GM18873 (cell line): ENCODE results near the gene DHRSX.
"Not testable (repeated sequence)": the region's sequence is repeated elsewhere in the genome, so short reads cannot be mapped to it uniquely, and the experiment has no call there.

Source experiments
- ATAC-seq: cut with Tn5 transposase; IDR thresholded peaks from one replicate; pipeline ENCODE4 v1.9.1; 2021; ENCODE audit warnings: mild to moderate bottlenecking, moderate library complexity, moderate number of reproducible peaks; ENCODE audit not compliant: unreplicated experiment, low FRiP score

The DHRSX gene, protein sequence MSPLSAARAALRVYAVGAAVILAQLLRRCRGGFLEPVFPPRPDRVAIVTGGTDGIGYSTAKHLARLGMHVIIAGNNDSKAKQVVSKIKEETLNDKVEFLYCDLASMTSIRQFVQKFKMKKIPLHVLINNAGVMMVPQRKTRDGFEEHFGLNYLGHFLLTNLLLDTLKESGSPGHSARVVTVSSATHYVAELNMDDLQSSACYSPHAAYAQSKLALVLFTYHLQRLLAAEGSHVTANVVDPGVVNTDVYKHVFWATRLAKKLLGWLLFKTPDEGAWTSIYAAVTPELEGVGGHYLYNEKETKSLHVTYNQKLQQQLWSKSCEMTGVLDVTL

DNA sequence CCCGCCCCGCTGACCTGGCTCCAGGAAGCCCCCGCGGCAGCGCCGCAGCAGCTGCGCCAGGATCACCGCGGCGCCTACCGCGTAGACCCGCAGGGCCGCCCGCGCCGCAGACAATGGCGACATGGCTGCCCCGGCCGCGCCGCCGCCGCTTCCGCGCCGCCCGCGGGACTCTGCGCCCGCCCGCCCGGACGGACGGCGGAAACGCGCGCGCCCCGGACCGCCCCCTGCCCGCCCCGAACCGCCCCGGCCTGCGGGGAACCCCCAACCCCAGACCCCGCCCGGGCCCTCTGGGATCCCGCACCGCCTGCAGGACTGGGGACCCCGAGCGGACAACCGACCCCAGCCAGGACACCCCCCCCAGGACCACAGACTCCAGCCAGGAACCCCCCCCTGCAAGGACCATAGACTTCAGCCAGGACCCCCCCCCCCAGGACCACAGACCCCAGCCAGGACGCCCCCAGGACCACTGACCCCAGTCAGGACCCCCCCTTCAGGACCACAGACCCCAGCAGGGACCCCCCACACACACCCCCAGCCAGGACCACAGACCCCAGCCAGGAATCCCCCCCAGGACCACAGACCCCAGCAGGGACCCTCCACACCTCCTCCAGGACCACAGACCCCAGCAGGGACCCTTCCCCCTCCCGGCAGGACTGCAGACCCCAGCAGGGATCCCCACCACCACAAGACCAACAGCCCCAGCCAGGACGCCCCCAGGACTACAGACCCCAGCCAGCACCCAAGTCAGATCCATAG is at the start of gene DHRSX, which contains the start of gene ZBED1:
DHRSX (minus strand) TSS at position 174 of the 756 bp plus-strand sequence; CDS start at position 123, 51 bp downstream.
ZBED1 (minus strand) TSS at position 174 of the 756 bp plus-strand sequence. CDS start 10,257 bp downstream, outside the sequence.
- ATAC-seq = no peak

DNA sequence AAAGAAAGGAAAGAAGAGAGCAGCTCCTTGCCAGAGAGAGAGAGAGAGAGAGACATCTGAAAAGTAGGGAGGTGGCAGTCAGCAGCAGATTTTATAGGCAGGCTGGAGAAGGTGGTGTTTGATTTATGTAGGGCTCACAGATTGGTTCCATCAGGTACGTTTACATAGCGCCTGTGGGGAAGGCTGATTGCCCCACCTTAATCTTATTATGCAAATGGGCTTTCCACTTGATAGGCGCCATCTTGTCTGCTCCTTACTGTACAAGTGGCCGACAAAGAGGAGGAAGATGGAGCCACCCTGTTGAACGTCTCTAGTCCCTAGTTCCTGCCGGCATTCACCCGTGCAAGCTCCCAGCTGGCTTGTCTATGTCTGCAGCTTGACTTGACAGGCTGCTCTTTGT is 49.1 kb upstream of the DHRSX start:
- ATAC-seq = no peak

DNA sequence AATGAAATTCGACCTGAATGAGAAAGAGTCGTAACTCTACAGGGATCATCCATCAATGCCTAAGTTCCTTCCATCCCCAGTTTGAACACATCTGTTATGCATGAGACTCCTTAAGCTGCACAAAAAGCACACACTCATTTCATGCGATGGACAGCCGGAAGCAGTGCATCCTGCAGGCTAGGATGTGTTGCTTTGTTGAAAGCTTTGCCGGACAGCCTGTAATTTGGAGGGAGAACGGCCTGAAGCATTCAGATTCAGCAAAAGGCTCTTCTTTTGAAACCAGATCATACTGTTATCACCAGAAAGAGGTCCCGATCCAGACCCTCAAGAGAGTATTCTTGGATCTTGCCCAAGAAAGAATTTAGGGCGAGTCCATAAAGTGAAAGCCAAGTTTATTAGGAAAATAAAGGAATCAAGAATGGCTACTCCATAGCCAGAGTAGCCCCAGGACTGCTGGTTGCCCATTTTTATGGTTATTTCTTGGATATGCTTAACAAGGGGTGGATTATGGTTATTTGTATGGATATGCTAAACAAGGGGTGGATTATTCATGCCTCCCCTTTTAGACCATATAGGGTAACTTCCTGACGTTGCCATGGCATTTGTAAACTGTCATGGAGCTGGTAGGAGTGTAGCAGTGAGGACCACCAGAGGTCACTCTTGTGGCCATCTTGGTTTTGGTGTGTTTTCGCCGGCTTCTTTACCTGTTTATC is 48.1 kb upstream of the DHRSX start:
- ATAC-seq = no peak

DNA sequence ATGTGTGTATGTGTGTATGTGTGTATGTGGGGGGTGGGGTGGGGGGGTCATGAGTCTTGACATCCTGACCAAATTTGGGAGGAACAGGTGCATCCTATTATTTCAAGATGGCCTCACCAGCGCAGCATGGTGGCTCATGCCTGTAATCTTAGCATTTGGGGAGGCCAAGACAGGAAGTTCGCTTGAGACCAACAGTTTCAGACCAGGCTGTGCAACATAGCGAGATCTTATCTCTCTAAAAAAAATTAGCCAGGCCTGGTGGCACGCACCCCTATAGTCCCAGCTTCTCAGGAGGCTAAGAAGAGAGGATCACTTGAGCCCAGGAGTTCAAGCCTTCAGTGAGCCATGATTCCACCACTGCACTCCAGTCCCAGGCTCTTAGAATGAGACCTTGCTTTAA is 47.0 kb upstream of the DHRSX start:
- no peak for ATAC-seq

DNA sequence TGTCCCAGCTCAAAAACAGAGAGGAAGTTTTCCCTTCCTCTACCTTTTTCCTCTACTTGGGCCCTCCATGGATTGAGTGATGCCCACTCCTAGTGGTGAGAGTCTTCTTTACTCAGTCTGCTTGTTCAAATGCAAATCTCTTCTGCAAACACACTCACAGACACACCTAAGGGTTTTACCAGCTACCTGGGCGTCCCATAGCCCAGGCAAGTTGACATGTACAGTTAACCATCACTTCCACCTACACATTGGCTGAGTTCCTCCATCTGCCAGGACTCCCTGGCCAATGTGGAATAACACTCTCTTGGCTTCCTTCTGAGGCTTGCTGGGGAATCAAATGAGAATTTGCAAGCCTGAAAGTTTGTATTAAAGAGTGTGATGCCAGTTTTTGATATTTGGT is 45.7 kb upstream of the DHRSX start:
- ATAC-seq = no peak

DNA sequence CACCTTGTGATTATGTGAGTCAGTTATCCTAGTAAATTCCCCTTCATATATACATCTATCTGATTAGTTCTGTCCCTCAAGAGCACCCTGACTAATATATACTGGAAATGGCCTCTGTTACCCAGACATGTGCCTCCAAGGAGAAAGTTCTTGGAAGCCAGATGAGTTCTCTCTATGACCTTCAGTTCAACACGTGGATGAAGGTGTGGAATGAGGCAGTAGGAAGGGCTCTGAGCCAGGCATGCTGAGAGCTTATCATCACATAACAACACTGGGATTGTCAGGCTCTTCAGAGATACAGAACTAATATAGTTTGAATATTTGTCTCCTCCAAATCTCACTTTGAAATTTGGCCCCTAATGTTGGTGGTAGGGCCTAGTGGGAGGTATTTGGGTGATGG is 44.4 kb upstream of the DHRSX start:
- ATAC-seq = no peak

DNA sequence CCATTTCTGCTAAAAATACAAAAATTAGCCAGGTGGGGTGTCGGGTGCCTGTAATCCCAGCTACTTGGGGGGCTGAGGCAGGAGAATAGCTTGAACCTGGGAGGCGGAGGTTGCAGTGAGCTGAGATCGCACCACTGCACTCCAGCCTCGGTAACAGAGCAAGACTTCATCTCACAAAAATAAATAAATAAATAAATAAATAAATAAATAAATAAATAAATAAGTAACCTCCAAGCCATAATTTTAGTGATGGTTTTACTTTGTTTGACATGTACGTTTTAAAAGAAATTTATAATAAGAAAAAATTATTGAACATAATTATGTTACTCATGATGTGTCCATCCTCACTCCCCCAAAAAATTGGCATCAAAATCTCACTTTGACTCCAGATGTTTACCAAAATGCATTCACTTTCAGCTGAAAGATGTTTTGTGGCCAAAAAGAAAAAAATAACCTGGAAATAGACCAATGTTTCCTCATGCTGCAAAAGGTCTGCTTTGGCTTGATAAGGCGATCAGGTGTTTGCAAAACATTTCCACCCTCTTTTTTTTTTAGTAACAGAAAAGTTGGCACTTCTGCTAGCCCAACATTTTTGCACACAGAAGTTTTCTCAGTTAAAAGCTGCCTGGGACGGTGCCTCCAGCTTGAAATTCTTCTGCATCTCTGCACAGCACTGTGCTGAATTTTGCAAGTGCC is 42.2 kb upstream of the DHRSX start:
- ATAC-seq = no peak

DNA sequence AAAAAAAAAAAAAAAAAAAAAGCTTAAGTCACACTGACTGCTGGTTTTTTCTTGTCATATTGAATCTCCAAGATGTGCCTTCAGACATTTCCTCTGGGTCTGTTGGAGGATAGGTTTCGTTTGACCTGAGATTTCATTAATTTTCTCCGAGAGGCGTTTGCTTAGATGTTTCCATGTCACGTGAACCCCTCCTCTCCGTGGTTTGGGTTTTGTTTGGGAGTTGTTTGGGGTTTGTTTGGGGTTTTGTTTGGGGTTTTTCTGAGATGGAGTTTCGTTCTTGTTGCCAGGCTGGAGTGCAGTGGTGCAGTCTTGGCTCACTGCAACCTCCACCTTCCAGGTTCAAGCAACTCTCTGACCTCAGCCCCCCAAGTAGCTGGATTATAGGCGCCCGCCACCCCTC is 40.8 kb upstream of the DHRSX start:
- no peak for ATAC-seq

DNA sequence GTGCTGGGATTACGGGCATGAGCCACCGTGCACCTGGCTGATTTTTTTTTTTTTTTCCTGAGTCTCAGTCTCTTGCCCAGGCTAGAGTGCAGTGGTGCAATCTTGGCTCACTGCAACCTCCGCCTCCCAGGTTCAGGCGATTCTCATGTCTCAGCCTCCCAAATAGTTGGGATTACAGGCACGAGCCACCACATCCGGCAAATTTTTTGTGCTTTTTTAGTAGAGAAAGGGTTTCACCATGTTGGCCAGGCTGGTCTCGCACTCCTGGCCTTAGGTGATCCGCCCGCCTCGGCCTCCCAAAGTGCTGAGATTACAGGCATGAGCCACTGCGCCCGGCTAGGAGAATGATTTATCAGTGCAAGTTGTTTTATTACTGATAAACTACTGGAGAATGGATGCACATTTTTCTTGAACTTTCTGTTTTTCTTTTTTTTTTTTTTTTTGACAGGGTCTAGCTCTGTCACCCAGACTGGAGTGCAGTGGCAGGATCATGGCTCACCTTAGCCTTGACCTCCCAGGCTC is 39.7 kb upstream of the DHRSX start:
- no peak for ATAC-seq

DNA sequence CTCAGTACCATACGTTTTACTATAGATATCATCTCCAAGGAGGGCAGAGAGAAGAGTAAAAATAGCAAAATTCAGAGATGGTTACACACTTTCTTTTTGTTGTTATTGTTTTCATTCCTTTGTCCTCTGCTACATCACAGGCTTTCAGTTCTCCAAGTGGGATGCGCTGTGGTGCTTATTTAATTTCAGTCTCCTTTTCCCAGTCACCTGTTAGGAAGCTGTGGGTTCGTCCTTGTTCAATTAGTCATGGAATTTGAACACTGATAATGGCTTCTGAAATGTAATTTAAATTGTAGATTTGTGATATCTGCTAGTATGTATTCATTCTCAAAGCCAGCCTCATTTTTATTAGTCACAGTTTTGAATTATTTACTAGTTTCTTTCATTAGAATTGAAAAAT is 38.8 kb upstream of the DHRSX start:
- ATAC-seq = no peak

DNA sequence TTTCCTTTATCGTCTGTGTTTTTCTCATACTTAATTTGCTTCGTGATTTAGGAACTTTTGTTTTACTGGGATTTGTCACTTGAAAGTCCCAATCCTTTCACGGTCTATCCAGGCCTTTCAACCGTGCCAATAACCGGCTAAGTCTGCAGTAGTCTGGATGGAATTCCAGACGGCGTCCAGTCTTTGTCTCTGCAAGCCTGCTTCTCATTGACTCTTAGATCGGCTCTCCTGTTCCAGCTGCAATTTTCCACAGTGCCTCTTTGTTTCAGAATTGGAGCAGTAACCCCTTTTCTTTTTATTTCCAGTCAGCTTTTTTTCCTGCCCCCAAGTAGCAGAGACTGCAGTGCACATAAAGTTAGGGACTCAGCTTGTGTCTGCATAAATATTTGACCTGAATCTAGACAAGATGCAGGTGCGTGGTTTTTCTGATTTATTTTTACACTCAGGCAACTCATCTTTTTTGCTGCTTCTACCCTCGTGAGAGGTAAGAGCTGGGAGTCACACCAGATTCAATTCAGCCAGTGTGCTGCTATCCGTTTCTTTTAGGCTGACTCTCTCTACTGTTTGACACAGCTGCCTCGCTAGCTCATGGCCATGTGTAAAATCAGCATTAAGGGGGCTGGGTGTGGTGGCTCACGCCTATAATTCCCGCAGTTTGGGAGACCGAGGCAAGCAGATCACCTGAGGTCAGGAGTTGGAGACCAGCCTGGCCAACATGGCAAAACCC is 37.4 kb upstream of the DHRSX start:
- ATAC-seq = no peak

DNA sequence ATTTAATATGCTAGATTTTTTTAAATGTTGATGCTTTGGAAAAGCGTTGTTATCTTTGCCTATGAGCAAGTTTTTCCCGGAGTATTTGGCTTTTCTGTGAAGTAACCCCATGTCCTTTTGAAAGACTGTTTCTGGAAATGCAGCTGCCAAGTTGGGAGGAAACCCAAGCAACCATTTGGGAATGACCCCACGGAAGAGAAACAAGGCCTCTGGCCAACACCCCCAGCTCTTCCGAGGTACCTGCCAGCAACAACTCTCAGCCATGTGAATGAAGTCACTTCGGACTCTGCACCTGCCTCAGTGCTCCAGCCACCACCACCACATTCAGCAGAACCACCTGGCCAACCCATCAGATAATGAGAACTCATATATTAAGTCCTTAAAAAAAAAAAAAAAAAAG is 36.2 kb upstream of the DHRSX start:
- ATAC-seq = no peak

DNA sequence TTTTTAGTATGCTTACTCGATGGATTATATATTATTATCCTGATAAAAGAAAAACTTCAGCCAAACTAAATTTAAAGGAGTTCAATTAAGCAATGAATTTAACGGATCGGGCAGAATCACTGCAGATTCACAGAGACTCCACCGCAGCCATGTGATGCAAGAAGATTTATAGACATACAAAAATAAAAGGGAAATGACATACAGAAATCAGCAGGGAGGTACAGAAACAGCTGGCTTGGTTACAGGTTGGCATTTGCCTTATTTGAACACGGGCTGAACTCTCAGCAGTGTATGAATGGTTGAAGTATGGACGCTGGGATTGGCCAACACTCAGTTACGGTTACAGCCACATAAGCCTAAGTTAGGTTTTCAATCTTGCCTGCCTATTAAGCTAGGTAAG is 35.4 kb upstream of the DHRSX start:
- no peak for ATAC-seq

DNA sequence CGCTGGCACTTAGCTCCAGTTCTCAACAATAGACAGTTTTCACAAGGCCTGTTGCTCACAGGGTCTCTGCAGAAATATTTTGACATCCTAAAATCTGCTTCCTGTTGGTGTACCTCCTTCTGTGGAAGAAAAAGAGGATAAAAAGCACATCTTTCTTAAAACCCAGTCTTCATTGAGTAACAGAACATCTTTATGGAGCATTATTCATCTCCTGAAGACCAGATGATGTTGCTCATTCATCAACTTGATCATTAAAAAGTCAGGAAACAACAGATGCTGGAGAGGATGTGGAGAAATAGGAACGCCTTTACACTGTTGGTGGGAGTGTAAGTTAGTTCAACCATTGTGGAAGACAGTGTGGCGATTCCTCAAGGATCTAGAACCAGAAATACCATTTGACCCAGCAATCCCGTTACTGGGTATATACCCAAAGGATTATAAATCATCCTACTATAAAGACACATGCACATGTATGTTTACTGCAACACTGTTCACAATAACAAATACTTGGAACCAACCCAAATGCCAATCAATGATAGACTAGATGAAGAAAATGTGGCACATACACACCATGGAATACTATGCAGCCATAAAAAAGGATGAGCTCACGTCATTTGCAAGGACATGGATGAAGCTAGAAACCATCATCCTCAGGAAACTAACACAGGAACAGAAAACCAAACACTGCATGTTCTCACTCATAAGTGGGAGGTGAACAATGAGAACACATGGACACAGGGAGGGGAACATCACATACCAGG is 33.7 kb upstream of the DHRSX start:
- ATAC-seq = not testable (repeated sequence)

DNA sequence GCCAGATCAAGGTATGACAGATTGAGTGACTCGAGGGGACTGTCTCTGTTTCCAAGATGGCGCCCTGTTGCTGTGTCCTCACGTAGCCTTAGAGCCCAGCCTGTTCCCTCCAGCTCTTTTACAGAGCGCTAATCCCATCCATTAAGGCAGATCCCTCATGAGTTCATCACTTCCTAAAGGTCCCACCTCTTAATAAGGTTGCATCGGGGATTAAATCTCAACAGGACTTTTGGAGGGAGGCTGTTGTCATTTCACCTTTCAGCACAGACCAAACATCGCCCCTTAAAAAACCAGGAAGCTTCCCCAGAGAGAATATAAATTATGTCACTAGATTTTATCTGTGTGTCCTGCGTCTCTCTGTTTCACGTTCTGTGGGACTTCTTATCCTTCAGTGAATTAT is 32.6 kb upstream of the DHRSX start:
- no peak for ATAC-seq

DNA sequence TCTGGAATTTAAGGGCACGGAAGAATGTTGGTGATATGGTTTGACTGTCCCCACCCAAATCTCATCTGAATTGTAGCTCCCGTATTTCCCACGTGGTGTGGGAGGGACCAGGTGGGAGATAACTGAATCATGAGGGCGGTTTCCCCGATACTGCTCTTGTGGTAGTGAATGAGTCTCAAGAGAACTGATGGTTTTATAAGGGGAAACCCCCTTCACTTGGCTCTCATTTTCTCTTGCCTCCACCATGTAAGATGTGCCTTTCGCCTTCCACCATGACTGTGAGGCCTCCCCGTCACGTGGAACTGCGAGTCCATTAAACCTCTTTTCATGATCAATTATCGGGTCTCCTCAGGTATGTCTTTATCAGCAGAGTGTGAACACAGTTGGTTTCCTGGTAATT is 25.6 kb upstream of the DHRSX start:
- ATAC-seq = no peak

DNA sequence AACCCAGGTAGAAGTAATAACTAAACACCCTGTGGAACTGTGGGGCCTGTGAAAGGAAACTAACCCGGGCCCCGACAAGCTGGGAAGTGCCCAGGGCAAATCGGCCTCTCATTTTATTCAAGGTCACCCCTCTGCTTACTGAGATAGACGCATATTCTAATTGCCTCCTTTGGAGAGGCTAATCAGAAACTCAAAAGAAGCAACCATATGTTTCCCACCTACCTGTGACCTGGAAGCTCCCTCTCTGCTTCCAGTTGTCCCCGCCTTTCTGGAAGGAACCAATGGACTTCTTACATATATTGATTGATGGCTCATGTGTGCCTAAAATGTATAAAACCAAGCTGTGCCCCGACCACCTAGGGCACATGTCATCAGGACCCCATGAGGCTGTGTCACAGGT is 23.1 kb upstream of the DHRSX start:
- no peak for ATAC-seq

DNA sequence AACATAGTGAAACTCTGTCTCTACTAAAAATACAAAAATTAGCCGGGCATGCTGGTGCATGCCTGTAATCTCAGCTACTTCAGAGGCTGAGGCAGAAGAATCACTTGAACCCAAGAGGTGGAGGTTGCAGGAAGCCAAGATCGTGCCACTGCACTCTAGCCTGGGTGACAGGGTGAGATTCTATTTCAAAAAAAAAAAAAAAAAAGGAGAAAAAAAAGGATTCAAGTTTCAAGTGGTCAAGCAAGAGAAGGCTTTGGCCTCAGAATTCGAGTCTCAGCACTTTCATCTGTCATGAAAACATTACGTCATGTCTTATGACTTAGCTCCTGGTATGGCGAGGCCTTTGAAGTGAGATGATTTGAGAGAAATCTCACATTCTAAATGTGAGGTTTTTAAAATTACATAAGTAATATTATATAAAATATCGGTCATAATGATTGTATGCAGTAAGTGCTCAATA is 21.2 kb upstream of the DHRSX start:
- ATAC-seq = peak; percentile 38
